ENCODE data around the gene UCK2. TPM values are rescaled to one million over a fixed set of nuclear protein-coding genes. Genes with fewer than 3 reads are reported as not detected.

The UCK2 gene
- total and polyA plus RNA-seq, 4 donors: 9.6 to 22.0 (median 14.1) TPM

- no peak overlapping the region for H3K27ac ChIP-seq (ENCODE audit: low read depth in 1 of 2, low read length in 1 of 2)
- no peak overlapping the region for H3K9ac ChIP-seq (ENCODE audit: insufficient read depth in 1 of 2, low read length in 2 of 2)
- no peak for TF ChIP-seq CTCF (IDR thresholded peaks at IDR 0.05; ENCODE audit: control extremely low read depth, extremely low read depth)
- H3K4me3 ChIP-seq: no peak overlapping the region
- H3K9me3 ChIP-seq (ENCODE audit: control insufficient read depth in 4 of 4, insufficient read depth in 3 of 4, low read length in 3 of 4): no peaks in the 10 kb centered on the region
- no peak for ATAC-seq (ENCODE audit: insufficient read depth, low FRiP score)
- DNase-seq: no peak
- H3K4me1 ChIP-seq (ENCODE audit: control insufficient read depth in 5 of 5, insufficient read depth in 5 of 5, low read length in 5 of 5): peaks cover 0 to 12% (median 0%) of the 10 kb centered on the region in 5 donors
- no peaks in the 10 kb centered on the region for H3K27me3 ChIP-seq (ENCODE audit: control insufficient read depth in 3 of 3, insufficient read depth in 3 of 3, low read length in 2 of 3)
- H3K36me3 ChIP-seq (ENCODE audit: control insufficient read depth in 4 of 4, insufficient read depth in 4 of 4, low read length in 4 of 4): peaks cover 8 to 17% (median 11%) of the 10 kb centered on the region in 4 donors
- 74 to 97% methylated on average over 4 of the region's 4 CpGs for WGBS, 2 donors
These were observed 77.5 kb downstream of the UCK2 start for GRCh38 chr1:165904948-165905347.

GRCh38 chr1:165905853-165906252, 78.4 kb downstream of the UCK2 start:
- ATAC-seq (ENCODE audit: insufficient read depth, low FRiP score) (no peak), DNase-seq (no peak)
- no peak overlapping the region for H3K27ac ChIP-seq (ENCODE audit: low read depth in 1 of 2, low read length in 1 of 2)
- H3K9me3 ChIP-seq (ENCODE audit: control insufficient read depth in 4 of 4, insufficient read depth in 3 of 4, low read length in 3 of 4): no peaks in the 10 kb centered on the region
- no peak for TF ChIP-seq CTCF (IDR thresholded peaks at IDR 0.05; ENCODE audit: control extremely low read depth, extremely low read depth)
- no peak overlapping the region for H3K4me3 ChIP-seq
- H3K9ac ChIP-seq (ENCODE audit: insufficient read depth in 1 of 2, low read length in 2 of 2): no peak overlapping the region
- H3K4me1 ChIP-seq (ENCODE audit: control insufficient read depth in 5 of 5, insufficient read depth in 5 of 5, low read length in 5 of 5): peaks cover 0 to 8% (median 0%) of the 10 kb centered on the region in 5 donors
- WGBS, 2 donors: 88 to 95% methylated on average over 3 of the region's 3 CpGs
- no peaks in the 10 kb centered on the region for H3K27me3 ChIP-seq (ENCODE audit: control insufficient read depth in 3 of 3, insufficient read depth in 3 of 3, low read length in 2 of 3)
- peaks cover 8 to 17% (median 11%) of the 10 kb centered on the region in 4 donors for H3K36me3 ChIP-seq (ENCODE audit: control insufficient read depth in 4 of 4, insufficient read depth in 4 of 4, low read length in 4 of 4)

GRCh38 chr1:165907256-165907857, 79.9 kb downstream of the UCK2 start:
- peaks cover 8 to 17% (median 11%) of the 10 kb centered on the region in 4 donors for H3K36me3 ChIP-seq (ENCODE audit: control insufficient read depth in 4 of 4, insufficient read depth in 4 of 4, low read length in 4 of 4)
- no peak for TF ChIP-seq CTCF (IDR thresholded peaks at IDR 0.05; ENCODE audit: control extremely low read depth, extremely low read depth)
- peaks cover 0 to 13% (median 0%) of the 10 kb centered on the region in 5 donors for H3K4me1 ChIP-seq (ENCODE audit: control insufficient read depth in 5 of 5, insufficient read depth in 5 of 5, low read length in 5 of 5)
- no peak for ATAC-seq (ENCODE audit: insufficient read depth, low FRiP score)
- H3K9ac ChIP-seq (ENCODE audit: insufficient read depth in 1 of 2, low read length in 2 of 2): no peak overlapping the region
- H3K27ac ChIP-seq (ENCODE audit: low read depth in 1 of 2, low read length in 1 of 2): no peak overlapping the region
- 82 to 90% methylated on average over 13 of the region's 13 CpGs for WGBS, 2 donors
- no peak for DNase-seq
- no peaks in the 10 kb centered on the region for H3K9me3 ChIP-seq (ENCODE audit: control insufficient read depth in 4 of 4, insufficient read depth in 3 of 4, low read length in 3 of 4)
- H3K4me3 ChIP-seq: no peak overlapping the region
- H3K27me3 ChIP-seq (ENCODE audit: control insufficient read depth in 3 of 3, insufficient read depth in 3 of 3, low read length in 2 of 3): no peaks in the 10 kb centered on the region

Measured in lung (tissue), 12 donors.